HFFc6 (cell line): ENCODE data around the gene FSTL5. TPM values are rescaled to one million over a fixed set of nuclear protein-coding genes. Genes with fewer than 3 reads are reported as not detected.

Source experiments
- DNase-seq: peaks from one replicate; pipeline ENCODE4 v3.0.0-alpha.2; 2018
- H3K27ac Mint-ChIP-seq: 2 replicates; pipeline ENCODE4 v1.8.0; 2020; ENCODE audit warnings: mild to moderate bottlenecking, mixed read lengths
- H3K27me3 Mint-ChIP-seq: 2 replicates; pipeline ENCODE4 v1.8.0; 2021; ENCODE audit warnings: mild to moderate bottlenecking, moderate library complexity, mixed read lengths; ENCODE audit not compliant: insufficient read depth
- H3K36me3 Mint-ChIP-seq: 2 replicates; pipeline ENCODE4 v1.8.0; 2021; ENCODE audit warnings: low read depth, mixed read lengths
- H3K4me1 Mint-ChIP-seq: 2 replicates; pipeline ENCODE4 v1.8.0; 2020; ENCODE audit warnings: low read depth, mixed read lengths
- H3K4me3 Mint-ChIP-seq: 2 replicates; pipeline ENCODE4 v1.8.0; 2020; ENCODE audit warnings: mild to moderate bottlenecking, moderate library complexity, mixed read lengths
- H3K9me3 Mint-ChIP-seq: 2 replicates; pipeline ENCODE4 v1.8.0; 2020; ENCODE audit warnings: mild to moderate bottlenecking, mixed read lengths
- CTCF ChIP-seq: fragments of 200-600 bp; sonication (generic); IDR thresholded peaks from 2 replicates; pipeline ENCODE4 v1.5.0; 2021; ENCODE audit warnings: antibody characterized with exemption, mild to moderate bottlenecking
- total RNA-seq, 6 experiments: library from RNA; stranded (reverse); fragmentation: NEBNext Ultra II Directional; extraction: Animal tissue kit (Norgen Biotek cat#: 25700); gene quantifications; 2 replicates in 1 of 6; 3 replicates in 5 of 6; pipeline ENCODE4 v1.2.3, GENCODE V29; 2021

FSTL5 gene
- total RNA-seq, 6 experiments from 2014 or later: not detected

- TF ChIP-seq CTCF: no peak
- no peak overlapping the region for H3K4me3 Mint-ChIP-seq
- no peaks in the 10 kb centered on the region; the same call in 1 of the 2 replicates for H3K27me3 Mint-ChIP-seq
- H3K9me3 Mint-ChIP-seq: peaks cover 51% of the 10 kb centered on the region
- no peak for DNase-seq
- H3K36me3 Mint-ChIP-seq: no peaks in the 10 kb centered on the region
- H3K4me1 Mint-ChIP-seq: no peaks in the 10 kb centered on the region
- no peak overlapping the region for H3K27ac Mint-ChIP-seq
These were observed 751.9 kb downstream of the FSTL5 start for GRCh38 chr4:161411901-161412300.

DNA sequence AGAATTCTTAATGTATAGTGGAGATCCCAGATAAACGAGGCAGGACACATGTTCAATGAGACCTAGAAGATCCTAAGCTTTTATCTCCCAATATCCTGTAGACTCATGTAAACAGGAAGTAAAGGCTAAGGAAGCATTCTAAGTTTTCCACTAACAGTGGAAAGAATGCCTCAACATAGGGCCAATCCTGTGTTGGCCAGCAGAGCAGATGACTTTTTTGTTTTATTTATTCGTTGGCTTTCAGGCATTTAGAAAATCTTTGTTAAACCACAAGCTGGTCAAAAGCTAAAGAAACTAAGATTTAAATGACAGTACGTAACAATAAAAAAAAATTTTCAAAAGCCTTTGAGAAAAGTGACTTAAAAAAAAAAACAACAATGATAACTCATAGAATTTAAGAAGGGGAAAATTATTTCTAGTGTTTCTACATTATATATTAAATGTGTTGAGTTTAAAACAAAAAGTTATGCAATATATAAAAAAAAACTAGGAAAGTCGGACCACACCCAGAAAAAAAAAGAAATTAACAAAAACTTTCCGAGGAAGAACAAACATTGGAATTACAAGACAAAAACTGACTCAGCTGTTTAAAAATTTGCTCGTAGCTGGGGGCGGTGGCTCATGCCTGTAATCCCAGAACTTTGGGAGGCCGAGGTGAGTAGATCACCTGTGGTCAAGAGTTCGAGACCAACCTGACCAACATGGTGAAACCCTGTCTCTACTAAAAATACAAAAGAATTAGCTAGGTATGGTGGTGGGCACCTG is 759.3 kb downstream of the FSTL5 start:
- no peak for DNase-seq
- Mint-ChIP-seq H3K27ac (no peak overlapping the region), H3K4me1 (no peaks in the 10 kb centered on the region), H3K36me3 (no peaks in the 10 kb centered on the region), H3K27me3 (no peaks in the 10 kb centered on the region), H3K4me3 (no peak overlapping the region), H3K9me3 (peaks cover 54% of the 10 kb centered on the region)
- no peak for TF ChIP-seq CTCF

- no peak overlapping the region for H3K27ac Mint-ChIP-seq
- H3K4me1 Mint-ChIP-seq: no peaks in the 10 kb centered on the region
- H3K9me3 Mint-ChIP-seq: peaks cover 49% of the 10 kb centered on the region
- no peak for DNase-seq
- no peak for TF ChIP-seq CTCF
- no peak overlapping the region for H3K4me3 Mint-ChIP-seq
- no peaks in the 10 kb centered on the region for H3K27me3 Mint-ChIP-seq
- H3K36me3 Mint-ChIP-seq: no peaks in the 10 kb centered on the region
These were observed 760.0 kb downstream of the FSTL5 start for GRCh38 chr4:161403781-161404180.

GRCh38 chr4:161393602-161394001 is 770.2 kb downstream of the FSTL5 start:
- Mint-ChIP-seq H3K4me1 (no peaks in the 10 kb centered on the region), H3K36me3 (no peaks in the 10 kb centered on the region), H3K27me3 (no peaks in the 10 kb centered on the region; the same call in 1 of the 2 replicates), H3K27ac (no peak overlapping the region), H3K9me3 (peaks cover 29% of the 10 kb centered on the region), H3K4me3 (no peak overlapping the region)
- DNase-seq: no peak
- no peak for TF ChIP-seq CTCF

GRCh38 chr4:161382655-161383054 is 781.1 kb downstream of the FSTL5 start:
- H3K36me3 Mint-ChIP-seq: no peaks in the 10 kb centered on the region
- TF ChIP-seq CTCF: no peak
- H3K9me3 Mint-ChIP-seq: peaks cover 23% of the 10 kb centered on the region; the same call in 1 of the 2 replicates
- H3K27ac Mint-ChIP-seq: no peak overlapping the region
- H3K27me3 Mint-ChIP-seq: no peaks in the 10 kb centered on the region
- H3K4me3 Mint-ChIP-seq: no peak overlapping the region
- DNase-seq: no peak
- no peaks in the 10 kb centered on the region for H3K4me1 Mint-ChIP-seq
